ENCODE measurements around the gene PCNX4. TPM values are rescaled to one million over a fixed set of nuclear protein-coding genes. Genes with fewer than 3 reads are reported as not detected.

PCNX4 gene
- total RNA-seq, 1 experiment from 2014 or later, result 64.0 TPM

GRCh38 chr14:60184146-60184904, 92.6 kb downstream of the PCNX4 start:
- ChIA-PET POLR2A (ENCODE audit: low non-redundant PET) (no interaction called here), CTCF (interaction anchor here (0.9 to 1.5 kb wide), 3 partner anchors 118 to 219 kb away, joined by 5 to 7 read pairs (median 7); no protein-coding TSS in a partner anchor)
- H3K27me3 ChIP-seq (replicated peaks; ENCODE audit: insufficient read depth, low read depth, low read length, poor library complexity), result no peaks in the 10 kb centered on the region
- no peaks in the 10 kb centered on the region for H3K36me3 ChIP-seq (ENCODE audit: insufficient read depth, low read length, poor library complexity, severe bottlenecking)
- H3K4me1 ChIP-seq (ENCODE audit: insufficient read depth, low read length, poor library complexity, severe bottlenecking), result peaks cover 11% of the 10 kb centered on the region
- peak overlapping the region; percentile 34 for H3K4me3 ChIP-seq (ENCODE audit: low read depth, low read length, poor library complexity, severe bottlenecking)
- H3K27ac ChIP-seq (ENCODE audit: low read depth, low read length, poor library complexity, severe bottlenecking), result no peak overlapping the region
- H3K9me3 ChIP-seq (ENCODE audit: low read depth, low read length, poor library complexity, severe bottlenecking), result no peaks in the 10 kb centered on the region
- DNase-seq (ENCODE audit: low spot score), result peak; percentile 81
- TF ChIP-seq EZH2 (IDR thresholded peaks at IDR 0.05; ENCODE audit: borderline replicate concordance, low read depth, low read length, poor library complexity, severe bottlenecking) (no peak), CTCF (conservative IDR thresholded peaks at IDR 0.05; ENCODE audit: low read depth, low read length) (peak; percentile 84)
- intact Hi-C loops (cut with micrococcal nuclease; ENCODE audit: unreplicated experiment), result loop anchor here (2.0 to 10.0 kb wide), 4 partner anchors 122 to 672 kb away; no protein-coding TSS in a partner anchor
- no TSS peak for BruUV-seq (replicated peaks)

- Histone ChIP-seq H3K4me1 (ENCODE audit: insufficient read depth, low read length, poor library complexity, severe bottlenecking) (peaks cover 11% of the 10 kb centered on the region), H3K9me3 (ENCODE audit: low read depth, low read length, poor library complexity, severe bottlenecking) (no peaks in the 10 kb centered on the region), H3K27me3 (replicated peaks; ENCODE audit: insufficient read depth, low read depth, low read length, poor library complexity) (no peaks in the 10 kb centered on the region), H3K36me3 (ENCODE audit: insufficient read depth, low read length, poor library complexity, severe bottlenecking) (no peaks in the 10 kb centered on the region), H3K4me3 (ENCODE audit: low read depth, low read length, poor library complexity, severe bottlenecking) (no peak overlapping the region), H3K27ac (ENCODE audit: low read depth, low read length, poor library complexity, severe bottlenecking) (no peak overlapping the region)
- ChIA-PET POLR2A (ENCODE audit: low non-redundant PET) (no interaction called here), CTCF (interaction anchor here (1.5 kb wide), 1 partner anchor 220 kb away, joined by 7 read pairs; no protein-coding TSS in a partner anchor)
- intact Hi-C loops (cut with micrococcal nuclease; ENCODE audit: unreplicated experiment), result loop anchor here (2.0 to 10.0 kb wide), 4 partner anchors 123 to 673 kb away; no protein-coding TSS in a partner anchor
- DNase-seq (ENCODE audit: low spot score), result peak; percentile 56
- TF ChIP-seq CTCF (conservative IDR thresholded peaks at IDR 0.05; ENCODE audit: low read depth, low read length) (no peak), EZH2 (IDR thresholded peaks at IDR 0.05; ENCODE audit: borderline replicate concordance, low read depth, low read length, poor library complexity, severe bottlenecking) (no peak)
- no TSS peak for BruUV-seq (replicated peaks)
Measured at GRCh38 chr14:60184905-60185555, 93.3 kb downstream of the PCNX4 start.

- intact Hi-C loops (cut with micrococcal nuclease; ENCODE audit: unreplicated experiment), result loop anchor here (2.0 to 10.0 kb wide), 2 partner anchors 137 to 375 kb away; no protein-coding TSS in a partner anchor
Measured at GRCh38 chr14:60188115-60188514, 96.4 kb downstream of the PCNX4 start.

More at GRCh38 chr14:60188115-60188514, 96.4 kb downstream of the PCNX4 start:
- BruUV-seq (replicated peaks), result no TSS peak
- Histone ChIP-seq H3K4me3 (ENCODE audit: low read depth, low read length, poor library complexity, severe bottlenecking) (no peak overlapping the region), H3K27ac (ENCODE audit: low read depth, low read length, poor library complexity, severe bottlenecking) (no peak overlapping the region), H3K27me3 (replicated peaks; ENCODE audit: insufficient read depth, low read depth, low read length, poor library complexity) (no peaks in the 10 kb centered on the region), H3K4me1 (ENCODE audit: insufficient read depth, low read length, poor library complexity, severe bottlenecking) (peaks cover 11% of the 10 kb centered on the region), H3K9me3 (ENCODE audit: low read depth, low read length, poor library complexity, severe bottlenecking) (no peaks in the 10 kb centered on the region), H3K36me3 (ENCODE audit: insufficient read depth, low read length, poor library complexity, severe bottlenecking) (no peaks in the 10 kb centered on the region)
- ChIA-PET POLR2A (ENCODE audit: low non-redundant PET) (no interaction called here), CTCF (interaction anchor here (1.0 kb wide), 1 partner anchor 374 kb away, joined by 6 read pairs; no protein-coding TSS in a partner anchor)
- TF ChIP-seq CTCF (conservative IDR thresholded peaks at IDR 0.05; ENCODE audit: low read depth, low read length), result peak; percentile 40
- no peak for TF ChIP-seq EZH2 (IDR thresholded peaks at IDR 0.05; ENCODE audit: borderline replicate concordance, low read depth, low read length, poor library complexity, severe bottlenecking)
- DNase-seq (ENCODE audit: low spot score), result peak; percentile 25

All from A673 (cell line).